Activated CD8-positive, alpha-beta memory T cell treated with anti-CD3 and anti-CD28 coated beads for 36 hours (primary cell): ENCODE data around the gene CCDC146. TPM values are rescaled to one million over a fixed set of nuclear protein-coding genes. Genes with fewer than 3 reads are reported as not detected.
"Not testable (repeated sequence)": the region's sequence is repeated elsewhere in the genome, so short reads cannot be mapped to it uniquely, and the experiment has no call there.

Experiments
- CTCF ChIA-PET: fragments of 350-600 bp; sonication (Branson Sonifier 250); formaldehyde crosslinking; loops from one replicate; lab custom pipeline; 2021; ENCODE audit warnings: antibody characterized with exemption; lab: Charles Lee
- POLR2A ChIA-PET: fragments of 350-600 bp; sonication (Branson Sonifier 250); formaldehyde crosslinking; loops from one replicate; lab custom pipeline; 2021; ENCODE audit warnings: antibody characterized with exemption; lab: Charles Lee
- total RNA-seq, 2 experiments: library from RNA; stranded (reverse); gene quantifications; one replicate each; pipeline ENCODE4 v1.2.3, GENCODE V29; 2021

The CCDC146 gene, protein sequence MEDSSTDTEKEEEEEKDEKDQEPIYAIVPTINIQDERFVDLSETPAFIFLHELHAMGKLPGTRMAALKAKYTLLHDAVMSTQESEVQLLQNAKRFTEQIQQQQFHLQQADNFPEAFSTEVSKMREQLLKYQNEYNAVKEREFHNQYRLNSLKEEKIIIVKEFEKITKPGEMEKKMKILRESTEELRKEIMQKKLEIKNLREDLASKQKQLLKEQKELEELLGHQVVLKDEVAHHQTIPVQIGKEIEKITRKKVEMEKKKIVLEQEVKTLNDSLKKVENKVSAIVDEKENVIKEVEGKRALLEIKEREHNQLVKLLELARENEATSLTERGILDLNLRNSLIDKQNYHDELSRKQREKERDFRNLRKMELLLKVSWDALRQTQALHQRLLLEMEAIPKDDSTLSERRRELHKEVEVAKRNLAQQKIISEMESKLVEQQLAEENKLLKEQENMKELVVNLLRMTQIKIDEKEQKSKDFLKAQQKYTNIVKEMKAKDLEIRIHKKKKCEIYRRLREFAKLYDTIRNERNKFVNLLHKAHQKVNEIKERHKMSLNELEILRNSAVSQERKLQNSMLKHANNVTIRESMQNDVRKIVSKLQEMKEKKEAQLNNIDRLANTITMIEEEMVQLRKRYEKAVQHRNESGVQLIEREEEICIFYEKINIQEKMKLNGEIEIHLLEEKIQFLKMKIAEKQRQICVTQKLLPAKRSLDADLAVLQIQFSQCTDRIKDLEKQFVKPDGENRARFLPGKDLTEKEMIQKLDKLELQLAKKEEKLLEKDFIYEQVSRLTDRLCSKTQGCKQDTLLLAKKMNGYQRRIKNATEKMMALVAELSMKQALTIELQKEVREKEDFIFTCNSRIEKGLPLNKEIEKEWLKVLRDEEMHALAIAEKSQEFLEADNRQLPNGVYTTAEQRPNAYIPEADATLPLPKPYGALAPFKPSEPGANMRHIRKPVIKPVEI
- 1 to 10 TPM in 1 of 2 experiments, under 1 TPM in 1; 0.61 to 1.0 TPM for total RNA-seq

- CTCF ChIA-PET: interaction anchor here (0.6 to 1.2 kb wide), 2 partner anchors 125 to 206 kb away, joined by 3 to 8 read pairs; no protein-coding TSS in a partner anchor
- POLR2A ChIA-PET: interaction anchor here (0.8 kb wide), 1 partner anchor 763 kb away, joined by 6 read pairs; the partner anchor contains the start of gene YWHAG
Measured at GRCh38 chr7:77121860-77122681, at the start of gene CCDC146. Gene CCDC146 (plus strand): TSS chr7:77122615. CDS start chr7:77167669, 45,054 bp downstream.

GRCh38 chr7:77074786-77075396 lies 47.5 kb upstream of the CCDC146 start:
- POLR2A ChIA-PET, CTCF ChIA-PET: not testable (repeated sequence)

- POLR2A ChIA-PET: not testable (repeated sequence)
Measured at GRCh38 chr7:77077060-77077459, 45.4 kb upstream of the CCDC146 start.

DNA sequence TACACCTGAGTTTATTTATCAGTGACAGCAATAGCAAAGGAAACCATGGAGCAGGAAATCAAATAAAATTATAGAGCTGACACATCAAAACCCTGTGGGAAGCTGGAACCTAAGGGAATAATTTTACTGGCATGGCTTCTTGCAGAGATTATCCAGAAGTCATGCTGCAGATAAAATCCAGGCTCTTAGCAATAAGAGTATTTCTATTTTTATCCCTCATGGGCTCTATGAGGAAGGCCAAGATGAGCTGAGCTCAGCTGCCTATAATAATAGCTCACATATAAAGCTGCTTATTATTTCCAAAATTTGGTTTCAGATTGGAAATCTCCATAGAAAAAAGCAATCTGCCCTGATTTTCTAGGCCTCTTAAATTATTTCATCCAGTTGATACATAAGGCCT lies 43.3 kb upstream of the CCDC146 start:
- POLR2A ChIA-PET: not testable (repeated sequence)

More at GRCh38 chr7:77077060-77077459, 45.4 kb upstream of the CCDC146 start:
- CTCF ChIA-PET: not testable (repeated sequence)

GRCh38 chr7:77079624-77080023 lies 42.8 kb upstream of the CCDC146 start:
- CTCF ChIA-PET, POLR2A ChIA-PET: not testable (repeated sequence)

More for the DNA sequence above, 43.3 kb upstream of the CCDC146 start:
- CTCF ChIA-PET: not testable (repeated sequence)

GRCh38 chr7:77080236-77080635 lies 42.2 kb upstream of the CCDC146 start:
- CTCF ChIA-PET, POLR2A ChIA-PET: not testable (repeated sequence)

- POLR2A ChIA-PET, CTCF ChIA-PET: not testable (repeated sequence)
Measured at GRCh38 chr7:77082192-77082591, 40.2 kb upstream of the CCDC146 start.

- CTCF ChIA-PET, POLR2A ChIA-PET: not testable (repeated sequence)
Measured at GRCh38 chr7:77092301-77092700, 30.1 kb upstream of the CCDC146 start.

DNA sequence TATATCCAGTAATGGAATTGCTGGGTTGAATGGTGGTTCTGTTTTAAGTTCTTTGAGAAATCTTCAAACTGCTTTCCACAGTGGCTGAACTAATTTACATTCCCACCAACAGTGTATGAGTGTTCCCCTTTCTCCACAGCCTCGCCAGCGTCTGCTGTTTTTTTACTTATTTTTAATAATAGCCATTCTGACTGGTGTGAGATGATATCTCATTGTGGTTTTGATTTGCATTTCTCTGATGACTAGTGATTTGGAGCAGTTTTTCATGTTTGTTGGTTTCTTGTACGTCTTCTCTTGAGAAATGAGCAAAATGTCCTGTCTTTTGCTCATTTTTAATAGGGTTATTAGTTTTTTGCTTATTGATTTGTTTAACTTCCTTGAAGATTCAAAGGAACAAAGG lies 21.9 kb upstream of the CCDC146 start:
- CTCF ChIA-PET, POLR2A ChIA-PET: not testable (repeated sequence)

DNA sequence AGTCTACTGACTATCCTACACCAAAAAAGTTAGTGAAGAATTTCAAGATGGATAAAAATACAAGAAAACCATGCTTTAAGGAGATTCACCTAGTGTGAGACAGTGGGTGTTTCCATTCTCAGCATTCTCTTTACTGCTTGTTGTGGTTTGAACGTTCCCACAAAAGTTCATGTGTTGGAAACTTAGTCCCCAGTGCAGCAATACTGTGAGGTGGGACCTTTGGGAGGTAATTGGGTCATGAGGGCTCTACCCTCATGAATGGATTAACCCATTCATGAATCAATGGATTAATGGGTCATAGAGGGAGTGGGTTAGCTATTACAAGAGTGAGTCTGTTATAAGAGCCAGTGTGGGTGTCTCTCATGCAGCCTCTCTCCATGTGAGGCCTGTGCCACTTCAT lies 21.2 kb upstream of the CCDC146 start:
- CTCF ChIA-PET, POLR2A ChIA-PET: not testable (repeated sequence)

- CTCF ChIA-PET, POLR2A ChIA-PET: not testable (repeated sequence)
Measured at GRCh38 chr7:77102671-77103070, 19.7 kb upstream of the CCDC146 start.

DNA sequence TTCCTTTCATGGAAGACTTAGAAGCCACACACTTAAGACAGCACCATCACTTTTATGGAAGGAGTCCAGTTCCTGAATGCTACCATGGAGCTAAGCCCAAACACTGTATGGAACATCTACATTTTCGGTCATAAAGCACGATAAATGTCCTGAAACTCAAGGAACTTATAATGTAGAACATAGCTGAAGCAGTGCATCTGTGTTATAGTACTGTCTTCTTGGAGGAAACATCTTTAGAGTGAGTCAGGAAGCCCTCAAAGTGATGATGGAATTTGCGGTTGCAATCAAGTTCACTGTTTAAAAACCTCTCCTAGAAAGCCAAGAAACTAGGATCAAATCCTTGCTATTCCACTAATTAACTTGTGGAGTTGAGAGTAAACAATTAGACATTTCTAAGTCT lies 16.5 kb upstream of the CCDC146 start:
- CTCF ChIA-PET, POLR2A ChIA-PET: not testable (repeated sequence)

DNA sequence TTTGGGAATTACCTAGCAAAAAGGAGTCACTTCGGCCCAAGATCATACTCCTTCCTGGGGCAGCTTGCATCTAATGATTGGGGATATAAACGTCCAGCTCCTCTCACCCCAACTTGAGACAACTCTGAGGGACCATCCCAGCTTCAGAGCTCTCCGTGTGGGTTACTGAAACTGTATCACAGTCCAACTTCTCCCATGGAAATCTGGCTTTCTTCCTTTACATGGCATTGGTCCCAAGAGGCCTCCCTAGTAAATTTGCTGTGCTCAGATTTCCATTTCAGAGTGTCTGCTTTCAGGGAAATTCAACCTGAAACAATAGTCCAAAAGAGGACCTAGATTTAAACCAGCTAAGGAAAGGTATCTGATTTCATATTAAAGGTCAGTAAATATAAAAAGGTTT lies 14.8 kb upstream of the CCDC146 start:
- CTCF ChIA-PET, POLR2A ChIA-PET: not testable (repeated sequence)

GRCh38 chr7:77108362-77108761 lies 14.1 kb upstream of the CCDC146 start:
- POLR2A ChIA-PET: not testable (repeated sequence)

GRCh38 chr7:77112719-77113306 lies 9.6 kb upstream of the CCDC146 start:
- CTCF ChIA-PET, POLR2A ChIA-PET: not testable (repeated sequence)

More at GRCh38 chr7:77108362-77108761, 14.1 kb upstream of the CCDC146 start:
- CTCF ChIA-PET: not testable (repeated sequence)

GRCh38 chr7:77125486-77125885 lies 3.1 kb downstream of the CCDC146 start:
- CTCF ChIA-PET: interaction anchor here (0.6 kb wide), 1 partner anchor 125 kb away, joined by 3 read pairs; no protein-coding TSS in a partner anchor
- POLR2A ChIA-PET: not testable (repeated sequence)

- CTCF ChIA-PET, POLR2A ChIA-PET: not testable (repeated sequence)
Measured at GRCh38 chr7:77127009-77127408, 4.6 kb downstream of the CCDC146 start.
